ENCODE data around the gene IFNA21.
"Not testable (repeated sequence)": the region's sequence is repeated elsewhere in the genome, so short reads cannot be mapped to it uniquely, and the experiment has no call there.

Gene IFNA21

GRCh38 chr9:21141427-21141882, 25.0 kb downstream of the IFNA21 start, which contains the start of gene IFNW1:
Gene IFNW1, minus strand, starts transcription at chr9:21141832. Its CDS starts 262 bp downstream, at chr9:21141570.
- no peak for DNase-seq (ENCODE audit: low spot score)

GRCh38 chr9:21137020-21137419, 29.4 kb downstream of the IFNA21 start:
- DNase-seq (ENCODE audit: low spot score), result no peak

DNA sequence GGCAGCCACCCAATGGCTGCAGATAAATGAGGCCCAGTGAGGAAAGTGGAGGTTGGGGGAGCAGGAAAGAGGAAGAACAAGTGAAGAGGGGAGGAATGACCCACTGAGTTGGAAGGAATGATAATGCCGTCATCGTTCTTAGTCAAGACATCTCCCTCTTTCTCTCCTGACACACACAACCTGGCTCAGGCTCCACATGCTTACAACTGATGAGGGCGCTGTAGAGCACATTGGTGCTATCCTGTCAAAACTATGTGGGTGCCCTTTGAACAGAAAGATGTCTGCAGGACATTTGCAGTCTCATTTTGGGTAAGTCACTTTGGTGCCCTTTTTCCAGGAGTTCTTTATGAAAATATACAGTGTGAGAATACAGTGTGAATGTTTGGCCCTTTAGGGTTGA, 30.7 kb downstream of the IFNA21 start:
- no peak for DNase-seq (ENCODE audit: low spot score)

GRCh38 chr9:21128186-21128585, 38.3 kb downstream of the IFNA21 start:
- not testable (repeated sequence) for DNase-seq (ENCODE audit: low spot score)

DNA sequence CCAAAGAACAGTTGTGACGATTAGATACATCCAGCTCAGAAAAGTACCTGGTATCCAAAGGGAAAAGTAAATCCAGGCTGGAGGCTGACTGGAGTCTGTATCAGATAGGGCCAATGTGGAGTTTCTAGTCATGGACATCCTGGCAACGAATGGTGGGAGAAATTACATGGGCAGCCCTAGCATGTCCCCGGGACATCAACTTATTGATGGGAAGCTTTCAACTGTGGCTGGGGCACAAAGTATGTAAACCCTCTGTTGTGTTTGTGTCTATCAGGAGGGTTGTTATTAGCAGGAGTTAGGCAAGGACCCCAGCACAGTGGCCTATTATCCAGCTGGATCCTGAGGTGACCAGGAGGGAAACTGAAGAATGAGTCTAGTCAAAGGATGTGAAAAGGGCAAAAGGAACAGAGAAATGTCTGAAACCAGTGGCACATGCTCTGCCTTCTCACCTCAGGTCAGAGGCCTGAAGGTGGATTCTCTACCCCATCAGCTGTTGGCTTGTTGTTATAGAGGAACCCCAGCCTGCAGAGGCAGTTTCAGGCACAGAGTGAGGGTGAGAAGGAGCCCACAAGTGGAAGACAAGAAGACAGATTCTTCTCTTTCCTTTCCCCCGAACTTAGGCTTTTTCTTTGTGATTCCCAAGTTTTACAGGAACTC, 44.7 kb downstream of the IFNA21 start:
- no peak for DNase-seq (ENCODE audit: low spot score)

GRCh38 chr9:21121079-21121478, 45.4 kb downstream of the IFNA21 start:
- DNase-seq (ENCODE audit: low spot score), result no peak

GRCh38 chr9:21119093-21119770, 47.2 kb downstream of the IFNA21 start:
- no peak for DNase-seq (ENCODE audit: low spot score)
